Measurements from ENCODE around the gene PSENEN. TPM values are rescaled to one million over a fixed set of nuclear protein-coding genes. Genes with fewer than 3 reads are reported as not detected.

Gene PSENEN
- total and polyA plus RNA-seq, 2 experiments from 2014 or later: 39.1 to 106 TPM

DNA sequence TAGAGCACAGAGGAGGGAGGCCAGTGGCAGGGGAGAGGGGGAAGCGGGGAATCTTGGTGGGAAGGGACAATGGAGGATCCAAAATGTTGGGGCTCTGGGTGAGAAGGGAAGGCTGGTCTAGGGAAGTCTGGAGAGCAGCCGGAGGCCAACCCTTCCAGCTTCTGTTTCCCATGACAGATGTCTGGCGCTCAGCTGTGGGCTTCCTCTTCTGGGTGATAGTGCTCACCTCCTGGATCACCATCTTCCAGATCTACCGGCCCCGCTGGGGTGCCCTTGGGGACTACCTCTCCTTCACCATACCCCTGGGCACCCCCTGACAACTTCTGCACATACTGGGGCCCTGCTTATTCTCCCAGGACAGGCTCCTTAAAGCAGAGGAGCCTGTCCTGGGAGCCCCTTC is 1.1 kb downstream of the PSENEN start:
- no peak for TF ChIP-seq EZH2 (IDR thresholded peaks at IDR 0.05; ENCODE audit: borderline replicate concordance)
- TF ChIP-seq, protein P1, sequence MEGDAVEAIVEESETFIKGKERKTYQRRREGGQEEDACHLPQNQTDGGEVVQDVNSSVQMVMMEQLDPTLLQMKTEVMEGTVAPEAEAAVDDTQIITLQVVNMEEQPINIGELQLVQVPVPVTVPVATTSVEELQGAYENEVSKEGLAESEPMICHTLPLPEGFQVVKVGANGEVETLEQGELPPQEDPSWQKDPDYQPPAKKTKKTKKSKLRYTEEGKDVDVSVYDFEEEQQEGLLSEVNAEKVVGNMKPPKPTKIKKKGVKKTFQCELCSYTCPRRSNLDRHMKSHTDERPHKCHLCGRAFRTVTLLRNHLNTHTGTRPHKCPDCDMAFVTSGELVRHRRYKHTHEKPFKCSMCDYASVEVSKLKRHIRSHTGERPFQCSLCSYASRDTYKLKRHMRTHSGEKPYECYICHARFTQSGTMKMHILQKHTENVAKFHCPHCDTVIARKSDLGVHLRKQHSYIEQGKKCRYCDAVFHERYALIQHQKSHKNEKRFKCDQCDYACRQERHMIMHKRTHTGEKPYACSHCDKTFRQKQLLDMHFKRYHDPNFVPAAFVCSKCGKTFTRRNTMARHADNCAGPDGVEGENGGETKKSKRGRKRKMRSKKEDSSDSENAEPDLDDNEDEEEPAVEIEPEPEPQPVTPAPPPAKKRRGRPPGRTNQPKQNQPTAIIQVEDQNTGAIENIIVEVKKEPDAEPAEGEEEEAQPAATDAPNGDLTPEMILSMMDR (IDR thresholded peaks at IDR 0.05; ENCODE audit: poor library complexity): no peak
- TF ChIP-seq EZH2phosphoT487 (IDR thresholded peaks at IDR 0.05; ENCODE audit: low read depth, severe bottlenecking, unreplicated experiment): no peak
- H3K27me3 ChIP-seq: no peaks in the 10 kb centered on the region
- H3K27ac ChIP-seq: peak overlapping the region; percentile 73
- H3K36me3 ChIP-seq (replicated peaks; ENCODE audit: insufficient read depth, low read depth): no peaks in the 10 kb centered on the region
- H3K4me3 ChIP-seq: peak overlapping the region; percentile 48
- H3K9me2 ChIP-seq (replicated peaks; ENCODE audit: insufficient read depth): no peaks in the 10 kb centered on the region
- H3K4me1 ChIP-seq (ENCODE audit: insufficient read depth): peaks cover 11% of the 10 kb centered on the region
- 93% methylated on average over 5 of the region's 5 CpGs for WGBS (ENCODE audit: low lambda C conversion rate, missing lambda C conversion rate)
- no peaks in the 10 kb centered on the region for H3K9me3 ChIP-seq (ENCODE audit: low read depth)
- H2AFZ ChIP-seq: no peak overlapping the region
- H3K79me2 ChIP-seq: peaks cover 36% of the 10 kb centered on the region
- DNase-seq (ENCODE audit: low spot score): no peak
- H4K20me1 ChIP-seq (ENCODE audit: insufficient read depth, poor library complexity, severe bottlenecking): no peaks in the 10 kb centered on the region
- H3K4me2 ChIP-seq: peak overlapping the region; percentile 93

DNA sequence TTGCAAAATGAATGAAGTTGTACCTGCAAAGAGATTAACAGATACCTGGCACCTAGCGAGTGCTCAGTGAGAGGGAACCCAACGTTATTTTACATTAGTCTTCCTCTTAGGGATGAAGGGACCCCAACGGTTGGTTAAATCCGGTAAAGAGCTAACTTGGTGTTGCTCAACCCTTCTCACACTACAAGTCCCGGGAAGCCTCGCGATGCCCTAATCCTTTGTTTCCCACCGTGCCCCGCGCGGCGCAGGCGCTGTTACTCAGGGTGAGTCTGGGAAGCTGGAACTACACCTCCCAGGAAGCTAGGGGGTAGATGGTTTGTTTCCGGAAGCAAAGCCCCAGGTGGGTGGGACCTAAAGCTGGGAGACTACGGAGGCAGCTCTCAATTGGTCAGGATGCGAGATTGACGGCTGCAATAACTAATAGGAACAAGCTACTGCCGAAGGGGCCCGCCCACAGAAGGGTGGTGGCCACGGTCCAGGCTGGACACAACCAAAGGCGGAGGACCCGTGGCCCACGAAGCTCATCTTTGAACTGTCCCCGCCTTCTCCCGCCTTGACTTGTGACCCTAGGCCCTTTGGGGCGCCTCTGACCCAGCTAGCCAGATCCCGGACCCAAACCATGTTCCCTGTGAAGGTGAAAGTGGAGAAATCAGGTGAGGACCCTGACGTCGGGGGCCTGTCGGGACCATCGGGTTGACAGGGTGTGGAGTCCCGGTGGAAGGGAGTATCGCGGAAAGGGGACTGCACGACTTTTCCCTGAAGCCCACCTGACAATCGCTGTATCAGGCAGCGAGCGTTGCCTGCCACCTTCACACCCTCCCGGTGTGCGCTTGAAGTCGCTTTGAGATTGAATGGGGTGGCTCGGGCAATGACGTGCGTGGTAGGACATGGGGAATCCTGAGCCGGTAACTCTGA is 2.9 kb downstream of the PSENEN start, which contains the start of gene LIN37:
Gene LIN37, plus strand, starts transcription at position 471 of the 915 bp plus-strand sequence. Its CDS starts 149 bp downstream, at position 620.
- TF ChIP-seq EZH2phosphoT487 (IDR thresholded peaks at IDR 0.05; ENCODE audit: low read depth, severe bottlenecking, unreplicated experiment) (no peak), EZH2 (IDR thresholded peaks at IDR 0.05; ENCODE audit: borderline replicate concordance) (no peak)
- TF ChIP-seq, protein P1 (IDR thresholded peaks at IDR 0.05; ENCODE audit: poor library complexity): no peak
- Histone ChIP-seq H3K4me1 (ENCODE audit: insufficient read depth) (peaks cover 11% of the 10 kb centered on the region), H3K79me2 (peaks cover 41% of the 10 kb centered on the region), H4K20me1 (ENCODE audit: insufficient read depth, poor library complexity, severe bottlenecking) (no peaks in the 10 kb centered on the region), H2AFZ (peak within 1 kb of the TSS; percentile 37), H3K4me3 (peak within 1 kb of the TSS; percentile 48), H3K4me2 (peak within 1 kb of the TSS; percentile 93), H3K36me3 (replicated peaks; ENCODE audit: insufficient read depth, low read depth) (no peaks in the 10 kb centered on the region), H3K27ac (peak within 1 kb of the TSS; percentile 36), H3K27me3 (no peaks in the 10 kb centered on the region), H3K9me2 (replicated peaks; ENCODE audit: insufficient read depth) (no peaks in the 10 kb centered on the region), H3K9me3 (ENCODE audit: low read depth) (no peaks in the 10 kb centered on the region)
- 2% methylated on average over 45 of the region's 45 CpGs for WGBS (ENCODE audit: low lambda C conversion rate, missing lambda C conversion rate)
- peak; percentile 99 for DNase-seq (ENCODE audit: low spot score)

DNA sequence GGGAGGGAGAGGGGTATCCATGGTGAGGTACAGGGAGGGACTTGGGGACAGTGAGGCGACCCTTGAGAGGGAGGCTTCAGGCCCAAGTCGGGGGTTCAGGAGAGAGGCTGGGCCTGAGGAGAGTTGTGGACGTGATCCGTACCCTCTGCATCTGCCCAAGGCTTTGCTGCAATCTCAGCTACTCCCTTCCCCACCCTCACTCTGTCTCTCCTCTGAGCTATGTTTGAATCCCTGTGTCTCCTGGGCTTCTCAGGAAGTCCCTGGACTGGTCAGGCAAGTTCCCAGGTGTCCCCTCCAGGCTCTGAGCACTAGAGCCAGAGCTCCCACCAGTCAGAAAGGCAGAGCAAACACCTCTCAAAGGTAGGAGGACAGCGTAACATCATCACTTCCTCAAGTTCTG is 4.7 kb downstream of the PSENEN start:
- H3K9me3 ChIP-seq (ENCODE audit: low read depth): no peaks in the 10 kb centered on the region
- peaks cover 14% of the 10 kb centered on the region for H3K4me1 ChIP-seq (ENCODE audit: insufficient read depth)
- WGBS (ENCODE audit: low lambda C conversion rate, missing lambda C conversion rate): 81% methylated on average over 4 of the region's 5 CpGs
- H2AFZ ChIP-seq: no peak overlapping the region
- H3K27ac ChIP-seq: no peak overlapping the region
- peak overlapping the region; percentile 47 for H3K4me2 ChIP-seq
- DNase-seq (ENCODE audit: low spot score): no peak
- TF ChIP-seq EZH2 (IDR thresholded peaks at IDR 0.05; ENCODE audit: borderline replicate concordance): no peak
- TF ChIP-seq, protein P1 (IDR thresholded peaks at IDR 0.05; ENCODE audit: poor library complexity): no peak
- no peak for TF ChIP-seq EZH2phosphoT487 (IDR thresholded peaks at IDR 0.05; ENCODE audit: low read depth, severe bottlenecking, unreplicated experiment)
- H3K9me2 ChIP-seq (replicated peaks; ENCODE audit: insufficient read depth): no peaks in the 10 kb centered on the region
- peaks cover 2% of the 10 kb centered on the region for H3K27me3 ChIP-seq
- H3K4me3 ChIP-seq: no peak overlapping the region
- H3K36me3 ChIP-seq (replicated peaks; ENCODE audit: insufficient read depth, low read depth): no peaks in the 10 kb centered on the region
- no peaks in the 10 kb centered on the region for H4K20me1 ChIP-seq (ENCODE audit: insufficient read depth, poor library complexity, severe bottlenecking)
- peaks cover 41% of the 10 kb centered on the region for H3K79me2 ChIP-seq
